PC-3 (cell line): ENCODE measurements around the gene ANTXR2. TPM values are rescaled to one million over a fixed set of nuclear protein-coding genes. Genes with fewer than 3 reads are reported as not detected.
"Not testable (repeated sequence)": the region's sequence is repeated elsewhere in the genome, so short reads cannot be mapped to it uniquely, and the experiment has no call there.

ENCODE experiments used
- ATAC-seq: fragments of 200-7000 bp; cut with Tn5 transposase; 2 replicates; pipeline ENCODE4 v1.9.1; 2020; ENCODE audit warnings: mild to moderate bottlenecking, moderate library complexity
- Bru-seq: library from RNA; stranded (reverse); fragments of 400-500 nt; gene quantifications from one replicate; lab custom pipeline; 2021; lab: Mats Ljungman, UMichigan
- BruChase-seq, 2 experiments: library from RNA; stranded (reverse); fragments of 400-500 nt; gene quantifications; one replicate each; lab custom pipeline; 2021; lab: Mats Ljungman, UMichigan
- BruUV-seq: library from RNA; stranded (reverse); fragments of 400-500 nt; replicated peaks from 2 replicates; lab custom pipeline; 2021; lab: Mats Ljungman, UMichigan
- CTCF ChIA-PET: fragments of 300-600 bp; sonication (Branson Sonifier 250); formaldehyde crosslinking; loops from one replicate; lab custom pipeline; 2022; ENCODE audit warnings: antibody characterized with exemption; lab: Charles Lee
- POLR2A ChIA-PET: fragments of 300-600 bp; sonication (Branson Sonifier 250); formaldehyde crosslinking; loops from one replicate; lab custom pipeline; 2022; ENCODE audit warnings: antibody characterized with exemption; ENCODE audit not compliant: unreplicated experiment; lab: Charles Lee
- DNase-seq: peaks from one replicate; pipeline ENCODE4 v3.0.0-alpha.2; 2015
- H2AFZ ChIP-seq: fragments of 300-600 bp; sonication (generic); 2 replicates; pipeline ENCODE4 v1.6.0; 2016; ENCODE audit warnings: antibody characterized with exemption, low read length
- H3F3A ChIP-seq: fragments of 300-600 bp; sonication (generic); one replicate; pipeline ENCODE4 v1.6.0; 2017; ENCODE audit warnings: antibody characterized with exemption, low read length, control low read depth, mild to moderate bottlenecking; ENCODE audit not compliant: unreplicated experiment
- H3K27ac ChIP-seq: fragments of 300-600 bp; sonication (generic); 2 replicates; pipeline ENCODE4 v1.5.1; 2016; ENCODE audit warnings: mild to moderate bottlenecking, low read length
- H3K27me3 ChIP-seq: fragments of 300-600 bp; sonication (generic); 2 replicates; pipeline ENCODE4 v1.6.1; 2016; ENCODE audit warnings: low read length, mixed read lengths
- H3K36me3 ChIP-seq: fragments of 300-600 bp; sonication (generic); 2 replicates; pipeline ENCODE4 v1.6.1; 2016; ENCODE audit warnings: low read depth, mixed run types, low read length, mixed read lengths
- H3K4me1 ChIP-seq: fragments of 300-600 bp; sonication (generic); 2 replicates; pipeline ENCODE4 v1.5.1; 2016; ENCODE audit warnings: low read length; ENCODE audit not compliant: insufficient read depth
- H3K4me2 ChIP-seq: fragments of 300-600 bp; sonication (generic); 2 replicates; pipeline ENCODE4 v1.6.0; 2016; ENCODE audit warnings: low read length
- H3K4me3 ChIP-seq: fragments of 300-600 bp; sonication (generic); 2 replicates; pipeline ENCODE4 v1.5.1; 2016; ENCODE audit warnings: mild to moderate bottlenecking, low read length, mixed read lengths
- H3K79me2 ChIP-seq: fragments of 300-600 bp; sonication (generic); 2 replicates; pipeline ENCODE4 v1.6.1; 2017; ENCODE audit warnings: low read length, mixed read lengths
- H3K9ac ChIP-seq: fragments of 300-600 bp; sonication (generic); 2 replicates; pipeline ENCODE4 v1.6.0; 2016; ENCODE audit warnings: mild to moderate bottlenecking, low read length
- H3K9me2 ChIP-seq: fragments of 300-600 bp; sonication (generic); replicated peaks from 2 replicates; pipeline ENCODE4 v1.6.1; 2016; ENCODE audit warnings: mixed run types, low read length, mixed read lengths
- H3K9me3 ChIP-seq: fragments of 300-600 bp; sonication (generic); 2 replicates; pipeline ENCODE4 v1.6.1; 2016; ENCODE audit warnings: low read length, mixed read lengths
- H4K20me1 ChIP-seq: fragments of 300-600 bp; sonication (generic); 2 replicates; pipeline ENCODE4 v1.6.1; 2016; ENCODE audit warnings: low read length, mixed read lengths
- EZH2 ChIP-seq: fragments of 300-600 bp; sonication (generic); IDR thresholded peaks from one replicate; pipeline ENCODE4 v1.6.1; 2017; ENCODE audit warnings: antibody characterized with exemption, mild to moderate bottlenecking, low read length; ENCODE audit not compliant: unreplicated experiment
- EZH2phosphoT487 ChIP-seq: fragments of 300-600 bp; sonication (generic); IDR thresholded peaks from 2 replicates; pipeline ENCODE4 v1.6.1; 2018; ENCODE audit warnings: mild to moderate bottlenecking, antibody characterized with exemption, low read length, borderline replicate concordance
- intact Hi-C: fragments of 100-400 bp; cut with micrococcal nuclease; formaldehyde crosslinking; loops from 2 replicates; pipeline ENCODE4 v1.9.0; 2023
- long read RNA-seq: library from polyadenylated mRNA; unstranded; transcript quantifications from one replicate; pipeline ENCODE4 v2.0.0, GENCODE V29; 2021; ENCODE audit not compliant: unreplicated experiment
- total RNA-seq: library from RNA; depleted of rRNA; stranded (reverse); fragments of >200 nt; gene quantifications from 2 replicates; pipeline ENCODE4 v1.2.3, GENCODE V29; 2014; rRNA removed
- TF ChIP-seq, protein P1 (sequence below): fragments of 300-600 bp; sonication (generic); conservative IDR thresholded peaks from 2 replicates; pipeline ENCODE4 v1.5.1; 2017; ENCODE audit warnings: antibody characterized with exemption, low read depth, mild to moderate bottlenecking, low read length

The ANTXR2 gene
- total RNA-seq (43.9 and 56.3 TPM in 2 replicates), Bru-seq, nascent RNA (percentile 99 among the genes with signal in this experiment), BruChase-seq, experiment 1, labeled RNA remaining after a 6-hour chase (percentile 87 among the genes with signal in this experiment), BruChase-seq, experiment 2, labeled RNA remaining after a 2-hour chase (percentile 96 among the genes with signal in this experiment)
- long read RNA-seq, full-length matches to known transcripts, result 1,138 of 1,568 reads
- long read RNA-seq, partial matches to known transcripts, result 53 of 1,568 reads
- long read RNA-seq, other reads (novel, unspliced or antisense), result 377 of 1,568 reads

DNA sequence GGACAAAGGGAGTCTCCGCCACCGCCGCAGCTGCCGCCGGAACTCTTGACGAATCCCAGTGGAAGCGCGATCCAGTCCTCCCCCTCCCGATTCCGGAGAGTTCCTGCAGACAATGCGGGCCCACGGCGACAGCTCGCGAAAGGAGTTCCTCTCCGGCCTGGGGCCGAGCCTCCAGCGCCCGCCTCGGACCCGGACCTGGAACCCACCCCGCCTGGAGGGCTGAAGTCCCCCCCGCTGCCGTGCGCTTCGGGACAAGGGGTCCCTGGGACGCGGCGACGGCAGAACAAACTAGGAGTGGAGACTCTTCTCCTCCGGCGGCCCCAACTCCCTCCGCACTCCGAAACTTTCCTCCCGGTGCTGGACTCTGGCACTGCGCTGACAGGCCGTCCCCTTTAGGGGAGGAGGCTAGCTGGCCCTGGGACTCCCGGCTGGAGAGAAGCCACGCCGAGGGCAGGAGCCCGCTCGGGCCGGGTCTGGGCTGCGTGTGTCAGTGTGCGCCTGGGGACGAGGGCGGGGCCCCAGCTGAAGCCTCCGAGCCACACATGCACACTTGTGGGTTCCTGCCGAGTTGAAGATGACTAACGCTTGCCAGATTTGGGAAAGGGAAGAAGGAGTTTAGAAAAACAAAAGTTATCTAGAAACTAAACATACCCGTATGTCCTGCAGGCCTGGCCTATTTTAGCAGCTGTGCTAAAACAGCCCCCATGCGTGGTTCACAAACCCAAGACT is at the start of gene ANTXR2:
TSS of gene ANTXR2 (minus strand) at position 486 of the 729 bp plus-strand sequence. CDS start 669 bp downstream, outside the sequence.
- Histone ChIP-seq H3K9me3 (no peaks in the 10 kb centered on the region), H3K27me3 (no peaks in the 10 kb centered on the region), H3K9ac (peak within 1 kb of the TSS; percentile 97), H3K27ac (peak within 1 kb of the TSS; percentile 91), H3F3A (no peaks in the 10 kb centered on the region), H2AFZ (peak within 1 kb of the TSS; percentile 79), H3K4me3 (peak within 1 kb of the TSS; percentile 94), H3K36me3 (peaks cover 5% of the 10 kb centered on the region), H3K9me2 (no peaks in the 10 kb centered on the region), H4K20me1 (no peaks in the 10 kb centered on the region), H3K4me1 (peaks cover 56% of the 10 kb centered on the region), H3K4me2 (peak within 1 kb of the TSS; percentile 90), H3K79me2 (peaks cover 51% of the 10 kb centered on the region)
- ChIA-PET POLR2A (interaction anchor here (0.7 kb wide), 1 partner anchor 70 kb away, joined by 3 read pairs; no protein-coding TSS in a partner anchor), CTCF (interaction anchor here (0.6 kb wide), 2 partner anchors 114 to 148 kb away, joined by 3 read pairs; no protein-coding TSS in a partner anchor)
- TF ChIP-seq, protein P1, sequence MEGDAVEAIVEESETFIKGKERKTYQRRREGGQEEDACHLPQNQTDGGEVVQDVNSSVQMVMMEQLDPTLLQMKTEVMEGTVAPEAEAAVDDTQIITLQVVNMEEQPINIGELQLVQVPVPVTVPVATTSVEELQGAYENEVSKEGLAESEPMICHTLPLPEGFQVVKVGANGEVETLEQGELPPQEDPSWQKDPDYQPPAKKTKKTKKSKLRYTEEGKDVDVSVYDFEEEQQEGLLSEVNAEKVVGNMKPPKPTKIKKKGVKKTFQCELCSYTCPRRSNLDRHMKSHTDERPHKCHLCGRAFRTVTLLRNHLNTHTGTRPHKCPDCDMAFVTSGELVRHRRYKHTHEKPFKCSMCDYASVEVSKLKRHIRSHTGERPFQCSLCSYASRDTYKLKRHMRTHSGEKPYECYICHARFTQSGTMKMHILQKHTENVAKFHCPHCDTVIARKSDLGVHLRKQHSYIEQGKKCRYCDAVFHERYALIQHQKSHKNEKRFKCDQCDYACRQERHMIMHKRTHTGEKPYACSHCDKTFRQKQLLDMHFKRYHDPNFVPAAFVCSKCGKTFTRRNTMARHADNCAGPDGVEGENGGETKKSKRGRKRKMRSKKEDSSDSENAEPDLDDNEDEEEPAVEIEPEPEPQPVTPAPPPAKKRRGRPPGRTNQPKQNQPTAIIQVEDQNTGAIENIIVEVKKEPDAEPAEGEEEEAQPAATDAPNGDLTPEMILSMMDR, result no peak
- TF ChIP-seq EZH2phosphoT487 (no peak), EZH2 (no peak)
- DNase-seq (peak; percentile 89), ATAC-seq (peak; percentile 76)
- BruUV-seq, result no TSS peak
- intact Hi-C loops, result loop anchor here (1.0 to 2.0 kb wide), 3 partner anchors 25 to 64 kb away; no protein-coding TSS in a partner anchor

DNA sequence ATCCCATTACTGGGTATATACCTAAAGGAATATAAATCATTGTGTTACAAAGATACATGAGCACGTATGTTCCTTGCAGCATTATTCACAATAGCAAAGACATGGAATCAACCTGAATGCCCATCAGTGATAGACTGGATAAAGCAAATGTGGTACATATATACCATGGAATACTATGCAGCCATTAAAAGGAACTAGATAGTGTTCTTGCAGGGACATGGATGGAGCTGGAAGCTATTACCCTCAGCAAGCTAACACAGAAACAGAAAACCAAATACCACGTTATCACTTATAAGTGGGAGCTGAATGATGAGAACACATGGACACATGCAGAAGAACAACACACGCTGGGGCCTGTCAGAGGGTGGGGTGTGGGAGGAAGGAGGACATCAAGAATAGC is 48.8 kb upstream of the ANTXR2 start:
- peaks cover 18% of the 10 kb centered on the region for H3K4me1 ChIP-seq
- H3K9me2 ChIP-seq, BruUV-seq, H3K36me3 ChIP-seq, H3K9me3 ChIP-seq, H4K20me1 ChIP-seq, H3K4me3 ChIP-seq, H3K79me2 ChIP-seq, CTCF ChIA-PET, H3K4me2 ChIP-seq, H3K27ac ChIP-seq, H3K9ac ChIP-seq, DNase-seq, ATAC-seq, intact Hi-C loops, H2AFZ ChIP-seq, POLR2A ChIA-PET, H3F3A ChIP-seq, H3K27me3 ChIP-seq: not testable (repeated sequence)

- H3K36me3 ChIP-seq, H3K9ac ChIP-seq, H3F3A ChIP-seq, intact Hi-C loops, H2AFZ ChIP-seq, H3K27me3 ChIP-seq, H3K4me2 ChIP-seq, H3K4me3 ChIP-seq, ATAC-seq, H3K4me1 ChIP-seq, DNase-seq, BruUV-seq, H3K27ac ChIP-seq, H3K79me2 ChIP-seq, POLR2A ChIA-PET, H4K20me1 ChIP-seq, H3K9me3 ChIP-seq, CTCF ChIA-PET, H3K9me2 ChIP-seq: not testable (repeated sequence)
Measured at GRCh38 chr4:80119620-80120019, 46.6 kb upstream of the ANTXR2 start.
